ENCODE data around the gene GALNT15.
A peak's percentile ranks its signal among the peaks of the same experiment; 100 is the strongest.

Gene GALNT15

DNA sequence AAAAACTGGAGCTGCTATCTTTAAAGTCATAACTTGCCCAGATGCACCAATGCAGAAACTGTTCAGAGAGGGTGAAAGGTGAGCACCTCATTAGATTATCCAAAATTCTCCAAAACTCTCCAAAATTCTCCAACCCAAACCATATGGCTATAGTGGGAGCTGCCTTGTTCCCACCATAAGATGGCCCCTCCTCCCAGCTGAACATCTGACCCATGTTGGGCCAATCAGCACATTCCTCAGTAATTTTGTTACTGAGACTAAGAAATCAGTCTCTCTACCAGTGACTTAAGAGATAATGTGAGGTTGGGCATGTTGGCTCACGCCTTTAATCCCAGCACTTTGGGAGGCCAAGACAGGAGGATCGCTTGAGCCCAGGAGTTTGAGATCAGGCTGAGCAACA is 57.5 kb downstream of the GALNT15 start:
- DNase-seq (ENCODE audit: low read depth): no peak

DNA sequence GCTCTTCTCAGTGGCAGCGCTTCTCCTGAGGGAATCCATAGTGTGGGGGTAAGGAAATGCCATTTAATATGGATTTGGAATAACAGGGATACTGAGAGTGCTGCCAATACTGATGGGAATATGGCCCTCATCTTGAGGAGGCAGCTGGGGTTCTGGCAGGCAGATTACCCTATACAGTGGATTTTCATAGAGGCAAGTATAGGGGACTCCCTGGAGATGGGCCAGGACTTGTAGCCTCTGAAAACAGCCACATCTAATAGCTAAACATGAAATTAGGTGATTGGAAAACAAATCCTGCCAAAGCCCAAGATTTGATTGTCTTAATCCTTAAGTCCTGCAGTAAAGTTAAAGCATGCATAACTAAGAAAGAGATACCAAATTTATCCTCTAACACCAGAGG is 59.3 kb downstream of the GALNT15 start:
- no peak for DNase-seq (ENCODE audit: low read depth)

DNA sequence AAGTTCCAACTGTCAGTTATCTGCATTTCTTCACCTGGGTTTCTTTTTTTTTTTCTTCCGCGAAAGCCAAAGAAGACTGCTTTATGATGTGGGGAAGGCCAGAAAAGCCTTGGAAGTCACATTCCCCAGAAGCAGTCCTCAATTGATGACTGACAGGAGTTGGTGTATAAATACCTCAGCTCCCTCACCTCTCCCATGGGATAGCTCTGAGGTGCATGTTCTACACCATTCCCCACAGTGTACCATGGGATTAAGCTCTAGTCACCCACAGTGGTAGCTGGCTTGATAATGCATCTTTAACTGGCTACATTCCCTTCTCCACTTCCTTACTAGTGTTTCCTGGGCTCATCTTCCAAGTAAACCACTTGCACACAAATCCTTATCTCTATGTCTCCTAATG is 59.8 kb downstream of the GALNT15 start:
- DNase-seq (ENCODE audit: low read depth): no peak

DNA sequence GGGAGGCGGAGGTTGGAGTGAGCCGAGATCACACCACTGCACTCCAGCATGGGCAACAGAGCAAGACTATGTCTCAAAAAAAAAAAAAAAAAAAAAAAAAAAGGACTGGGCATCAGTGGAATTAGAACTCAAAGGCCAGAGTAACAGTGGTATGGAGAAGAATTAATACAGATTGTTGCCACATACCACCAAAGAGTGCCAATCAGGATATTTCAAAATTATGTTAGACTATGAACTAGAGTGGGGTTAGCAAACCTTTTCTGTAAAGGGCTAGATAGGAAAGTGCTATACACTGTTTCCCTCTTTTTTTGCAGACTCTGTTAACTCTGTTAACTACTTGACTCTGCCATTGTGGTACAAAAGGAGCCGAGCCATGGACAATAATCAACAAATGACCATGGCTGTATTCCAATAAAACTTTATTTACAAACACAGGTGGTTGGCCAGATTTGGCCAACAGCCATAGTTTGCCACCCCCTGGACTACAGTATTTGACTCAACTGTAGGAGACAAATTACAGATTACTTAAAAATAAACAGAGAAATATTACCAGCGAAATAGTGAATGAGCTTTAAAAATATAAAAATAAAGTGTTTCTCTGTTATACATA is 61.7 kb downstream of the GALNT15 start:
- DNase-seq (ENCODE audit: low read depth): no peak

DNA sequence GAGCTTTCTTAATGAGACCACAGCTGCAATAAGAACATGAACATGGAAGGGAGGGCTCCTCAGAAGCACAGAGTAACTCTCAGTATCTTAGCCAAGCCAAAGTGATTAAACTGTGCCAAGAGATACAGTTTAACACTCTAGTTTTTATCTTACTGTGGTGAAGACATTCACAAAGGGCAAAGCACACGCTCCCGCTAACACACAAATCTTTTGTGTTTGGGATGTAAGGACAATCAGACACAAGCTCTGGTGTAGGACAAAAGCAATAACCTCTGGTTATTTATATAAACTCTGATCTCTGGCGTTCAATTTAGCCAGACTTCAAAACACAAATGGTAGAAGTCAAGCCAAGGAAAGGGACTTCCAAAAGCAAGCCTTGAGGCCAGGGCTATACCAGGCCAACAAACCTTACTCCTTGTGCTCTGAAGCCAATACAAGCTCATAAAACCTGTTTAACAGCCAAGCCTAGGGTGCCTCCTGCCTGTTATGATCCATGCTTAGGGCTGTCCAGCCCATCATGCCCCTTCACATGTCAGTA is 62.4 kb downstream of the GALNT15 start:
- no peak for DNase-seq (ENCODE audit: low read depth)

DNA sequence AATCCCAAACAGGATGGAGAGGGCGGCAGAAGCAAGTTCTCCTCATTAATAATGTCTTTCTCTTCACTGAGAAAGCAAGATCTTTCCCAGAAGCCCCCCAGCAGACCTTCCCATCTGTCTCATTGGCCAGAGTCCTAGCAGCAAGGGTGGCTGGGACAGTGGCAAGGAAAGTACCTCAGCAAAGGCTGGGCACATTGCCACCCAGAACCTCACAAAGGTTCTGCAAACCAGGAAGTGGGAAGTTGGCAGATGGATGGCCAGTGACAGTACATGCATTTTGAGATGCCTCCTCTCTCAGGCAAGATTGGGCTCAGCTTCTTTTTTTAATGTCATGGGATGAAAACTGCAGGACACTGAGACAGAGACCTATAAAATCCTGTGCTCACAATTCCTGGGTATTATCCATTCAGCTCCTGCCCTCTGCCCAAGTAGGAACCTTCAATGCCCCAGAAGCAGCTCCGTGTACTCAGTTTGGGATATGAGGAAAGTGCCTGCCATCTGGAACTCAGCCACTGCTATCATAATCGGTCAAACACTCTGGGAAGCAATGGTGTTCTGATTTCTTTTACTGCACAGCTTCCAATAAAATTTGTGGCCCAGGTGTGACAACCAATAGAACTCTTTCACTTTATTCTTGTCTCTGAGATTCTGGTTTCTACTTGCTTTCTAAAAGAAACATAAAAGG is 64.7 kb downstream of the GALNT15 start:
- no peak for DNase-seq (ENCODE audit: low read depth)

DNA sequence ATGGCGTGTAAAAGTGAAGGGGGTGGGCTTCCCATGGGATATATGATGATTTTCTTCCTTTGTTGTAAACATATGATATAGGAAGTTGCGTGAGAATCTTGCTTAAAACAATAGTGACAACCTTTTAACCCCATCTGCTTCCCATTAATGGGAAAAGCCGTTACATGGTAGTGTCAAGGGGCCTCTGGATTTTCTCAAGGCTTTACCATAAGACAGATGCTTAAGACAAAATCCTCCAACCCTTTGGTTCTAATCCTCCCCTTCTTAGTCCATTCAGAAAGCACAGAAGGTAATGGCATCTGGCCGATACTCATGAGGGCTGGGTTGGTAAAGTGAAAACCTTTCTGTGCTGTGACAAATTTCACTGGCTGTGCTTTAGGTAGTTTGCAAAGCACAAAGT is 65.3 kb downstream of the GALNT15 start:
- DNase-seq (ENCODE audit: low read depth): no peak

DNA sequence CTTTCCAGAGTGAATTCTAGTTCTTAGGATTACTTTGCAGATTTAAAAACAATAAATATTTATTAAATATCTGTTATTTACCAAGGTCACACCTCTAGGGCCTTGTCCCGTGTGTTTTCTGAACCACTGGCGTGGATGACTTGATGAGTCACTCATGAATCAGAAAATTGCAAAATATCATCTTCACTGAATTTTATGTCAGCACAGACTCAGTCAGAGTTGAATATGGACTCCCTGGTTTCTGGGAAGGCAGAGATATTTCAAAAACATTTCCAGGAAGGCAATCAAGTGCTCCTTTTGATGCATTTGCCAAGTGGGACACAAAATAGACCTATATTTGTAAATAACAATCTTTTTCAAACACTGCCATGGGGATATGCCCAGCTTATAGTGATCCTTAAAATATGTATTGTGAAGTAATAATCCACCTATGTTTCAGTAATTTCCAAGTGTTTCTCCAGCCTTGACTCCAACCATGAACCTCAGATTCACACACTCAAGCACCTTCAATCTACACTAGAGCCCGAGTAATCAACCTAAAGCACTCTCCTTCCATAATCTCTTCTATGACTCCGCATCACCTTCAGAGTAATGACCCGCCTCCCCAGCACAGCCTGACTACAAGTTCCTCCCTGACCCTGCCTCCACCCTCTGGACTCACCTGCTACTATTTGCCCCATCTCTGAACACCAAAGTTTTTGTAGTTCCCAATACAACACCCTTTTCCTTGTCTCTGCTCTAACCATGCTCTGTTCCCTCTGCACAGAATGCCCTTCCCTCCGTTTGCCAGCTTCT is 65.9 kb downstream of the GALNT15 start:
- DNase-seq (ENCODE audit: low read depth): no peak

DNA sequence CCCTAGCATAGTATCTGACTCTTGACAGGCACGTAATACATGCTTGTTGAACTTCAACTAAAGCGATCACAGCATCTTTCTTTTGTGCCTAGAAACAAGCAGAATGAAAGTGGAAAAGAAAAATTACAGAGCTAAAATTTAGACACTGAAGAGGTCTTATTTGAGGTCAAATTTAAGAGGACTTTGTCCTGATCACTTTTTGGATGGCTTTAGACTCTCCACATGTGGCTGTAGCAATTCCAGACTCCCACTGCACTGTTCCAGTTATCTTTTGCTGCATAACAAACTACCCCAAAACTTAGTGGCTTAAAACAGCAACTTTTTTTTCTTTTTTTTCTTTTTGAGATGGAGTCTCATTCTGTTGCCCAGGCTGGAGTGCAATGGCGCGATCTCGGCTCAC is 66.7 kb downstream of the GALNT15 start:
- DNase-seq (ENCODE audit: low read depth): no peak

DNA sequence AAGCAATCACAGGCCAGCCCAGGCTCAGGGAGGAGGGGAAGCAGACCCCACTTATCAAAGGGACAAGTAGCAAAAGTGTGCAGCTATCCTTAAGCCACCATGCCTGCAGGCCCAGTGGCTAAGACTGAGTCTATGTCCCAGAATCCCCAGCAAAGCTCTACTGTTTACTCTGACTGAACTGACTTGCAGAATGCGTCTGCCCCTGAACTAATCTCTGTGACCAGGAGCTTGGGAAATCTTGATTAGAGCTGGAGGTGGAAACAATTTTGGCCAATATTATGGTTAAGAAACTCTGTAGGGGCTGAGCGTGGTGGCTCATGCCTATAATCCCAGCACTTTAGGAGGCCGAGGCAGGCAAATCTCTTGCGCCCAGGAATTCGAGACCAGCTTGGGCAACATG is 67.7 kb downstream of the GALNT15 start:
- no peak for DNase-seq (ENCODE audit: low read depth)

DNA sequence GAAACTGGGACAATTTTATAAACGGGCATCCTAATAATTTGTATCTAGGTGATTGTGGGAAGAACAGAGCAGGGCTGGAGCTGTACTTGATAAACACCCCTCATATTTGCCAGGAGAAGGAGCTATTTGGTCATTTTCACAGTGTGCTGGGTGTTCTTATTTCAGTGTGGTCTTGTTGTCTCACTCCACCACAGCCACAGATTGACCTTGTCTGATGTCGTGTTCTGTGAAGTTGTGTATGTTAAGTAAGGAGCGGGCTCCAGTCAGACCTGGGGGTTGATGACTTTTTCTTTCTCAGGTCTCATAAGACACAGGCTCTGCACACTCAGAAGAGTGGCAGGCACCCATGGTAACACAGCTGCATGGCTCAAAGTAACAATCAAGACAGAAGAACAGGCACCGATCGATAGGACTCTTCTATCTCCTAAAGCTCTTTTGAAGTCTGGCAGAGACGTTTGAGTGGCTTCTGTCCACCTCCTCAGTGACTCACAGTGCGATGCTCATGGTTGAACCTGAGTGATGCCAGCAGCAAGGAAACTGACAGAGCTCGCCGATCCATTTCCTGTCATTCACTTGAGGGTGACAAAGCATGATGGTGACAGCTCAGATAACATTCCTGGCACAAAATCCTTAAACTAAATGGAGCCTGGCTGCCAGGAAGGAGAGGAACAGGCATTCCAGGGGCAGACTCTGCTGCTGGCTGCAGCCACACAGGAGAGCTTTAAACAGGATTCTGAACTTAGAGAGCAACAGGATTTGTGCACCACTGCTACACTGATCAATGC is 69.4 kb downstream of the GALNT15 start:
- DNase-seq (ENCODE audit: low read depth): no peak

DNA sequence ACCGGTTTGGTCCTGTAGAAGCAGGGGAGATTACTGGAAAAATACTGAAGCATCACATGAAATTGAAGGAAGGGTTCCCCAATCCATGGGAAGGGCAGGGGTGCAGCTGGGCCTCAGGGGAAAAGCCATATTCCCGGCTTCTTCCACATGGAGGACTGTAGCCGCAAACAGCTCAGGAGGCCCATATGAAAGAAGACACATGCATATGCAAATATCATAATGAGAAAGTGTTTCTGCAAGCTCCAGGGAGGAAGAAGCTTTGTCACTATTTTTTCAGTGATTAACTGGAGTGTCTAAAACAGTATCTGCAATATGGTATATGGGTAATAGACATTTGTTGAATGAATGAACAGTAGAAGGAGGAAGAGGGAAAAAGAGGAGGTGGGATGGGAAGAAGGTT is 71.1 kb downstream of the GALNT15 start:
- no peak for DNase-seq (ENCODE audit: low read depth)

DNA sequence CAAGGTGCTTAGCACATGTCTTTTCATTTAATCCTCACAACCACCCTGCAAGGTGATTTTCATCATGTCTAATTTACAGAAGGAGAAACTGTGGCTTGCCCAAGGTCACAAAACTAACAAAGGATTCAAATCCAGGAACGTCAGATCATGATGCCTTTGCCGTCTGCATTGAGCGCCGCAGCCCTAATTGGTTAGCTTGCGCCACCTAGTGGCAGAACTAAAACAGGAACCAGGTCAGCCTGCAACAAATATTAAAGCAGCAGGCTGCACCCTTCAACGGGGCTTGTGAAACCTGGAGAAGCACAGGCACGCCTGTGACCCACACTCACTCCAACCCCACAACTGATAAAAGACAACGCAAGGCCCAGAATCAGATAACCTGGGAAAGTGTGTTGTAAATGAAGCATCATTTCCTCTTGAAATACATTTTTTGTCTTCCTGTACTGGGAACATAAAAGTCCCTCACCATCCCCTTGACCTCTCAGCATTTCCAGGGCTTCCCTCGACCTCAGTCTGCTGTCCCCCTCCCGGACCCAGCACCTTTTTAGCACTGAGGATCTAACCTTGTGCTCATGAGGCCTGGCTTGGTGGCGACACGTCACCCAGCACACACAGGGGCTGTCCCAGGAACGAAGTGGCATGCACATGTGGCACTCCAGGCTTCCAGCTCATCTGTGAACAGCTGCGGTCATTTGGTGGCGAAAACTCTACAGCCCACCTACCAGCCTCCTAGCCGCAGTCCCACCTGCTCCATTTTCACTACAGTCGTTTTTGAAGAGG is 73.0 kb downstream of the GALNT15 start:
- DNase-seq (ENCODE audit: low read depth): peak; percentile 52

DNA sequence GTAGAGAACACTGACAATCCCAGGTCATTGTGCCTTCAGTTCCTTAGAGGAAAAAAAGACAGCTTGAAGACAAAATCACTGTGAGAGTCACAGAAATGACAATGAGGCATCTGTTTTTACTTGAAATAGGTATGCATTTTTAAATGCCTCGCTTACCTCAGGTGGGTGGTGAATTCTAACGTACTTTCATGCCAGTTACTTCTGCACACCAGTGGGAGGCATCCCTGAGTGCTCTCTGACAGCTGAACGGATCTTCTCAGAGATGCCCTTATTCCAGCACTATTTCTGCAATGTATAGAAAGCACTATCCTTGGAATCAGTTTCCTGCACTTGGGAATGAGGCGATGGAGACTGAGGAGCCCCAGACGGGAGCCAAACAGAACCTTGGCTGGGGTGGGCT is 74.1 kb downstream of the GALNT15 start:
- DNase-seq (ENCODE audit: low read depth): no peak

DNA sequence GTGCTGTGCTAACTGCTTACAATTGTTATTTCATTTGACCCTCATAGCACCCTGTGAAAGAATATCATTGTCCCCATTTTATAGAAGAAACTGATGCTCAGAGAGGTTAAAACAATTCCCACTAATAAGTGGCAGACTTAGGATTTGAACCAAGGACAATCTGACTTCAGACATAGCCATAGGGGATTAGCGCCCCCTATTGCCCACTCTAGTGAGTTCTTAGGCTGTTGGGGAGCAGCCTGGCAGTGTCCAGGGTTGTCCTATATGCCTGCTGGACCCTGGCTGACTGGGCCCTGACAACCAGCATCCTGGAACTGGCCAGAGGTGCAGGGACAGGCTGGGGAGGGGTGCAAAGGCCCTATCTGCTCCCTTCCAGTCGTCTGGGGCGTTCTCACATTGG is 74.9 kb downstream of the GALNT15 start:
- DNase-seq (ENCODE audit: low read depth): no peak

DNA sequence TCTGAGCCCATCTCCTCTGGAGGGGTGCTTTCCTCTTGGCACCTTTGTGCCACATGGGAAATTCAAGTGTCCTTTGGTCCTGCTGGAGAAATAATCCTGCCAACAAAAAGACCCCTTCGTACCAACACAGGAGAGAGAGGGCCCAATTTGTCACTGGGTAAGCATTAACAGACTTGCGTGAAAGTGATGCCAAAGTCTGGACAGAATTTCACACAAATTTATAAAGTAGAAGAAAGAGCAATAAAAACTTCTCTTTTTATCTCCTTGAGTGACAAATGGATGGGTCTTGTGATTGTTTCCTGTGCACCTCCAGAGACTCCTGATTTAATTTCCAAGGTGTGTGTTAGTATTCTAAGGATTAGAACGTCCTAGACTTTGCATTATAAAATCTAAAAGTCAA is 75.4 kb downstream of the GALNT15 start:
- DNase-seq (ENCODE audit: low read depth): no peak

DNA sequence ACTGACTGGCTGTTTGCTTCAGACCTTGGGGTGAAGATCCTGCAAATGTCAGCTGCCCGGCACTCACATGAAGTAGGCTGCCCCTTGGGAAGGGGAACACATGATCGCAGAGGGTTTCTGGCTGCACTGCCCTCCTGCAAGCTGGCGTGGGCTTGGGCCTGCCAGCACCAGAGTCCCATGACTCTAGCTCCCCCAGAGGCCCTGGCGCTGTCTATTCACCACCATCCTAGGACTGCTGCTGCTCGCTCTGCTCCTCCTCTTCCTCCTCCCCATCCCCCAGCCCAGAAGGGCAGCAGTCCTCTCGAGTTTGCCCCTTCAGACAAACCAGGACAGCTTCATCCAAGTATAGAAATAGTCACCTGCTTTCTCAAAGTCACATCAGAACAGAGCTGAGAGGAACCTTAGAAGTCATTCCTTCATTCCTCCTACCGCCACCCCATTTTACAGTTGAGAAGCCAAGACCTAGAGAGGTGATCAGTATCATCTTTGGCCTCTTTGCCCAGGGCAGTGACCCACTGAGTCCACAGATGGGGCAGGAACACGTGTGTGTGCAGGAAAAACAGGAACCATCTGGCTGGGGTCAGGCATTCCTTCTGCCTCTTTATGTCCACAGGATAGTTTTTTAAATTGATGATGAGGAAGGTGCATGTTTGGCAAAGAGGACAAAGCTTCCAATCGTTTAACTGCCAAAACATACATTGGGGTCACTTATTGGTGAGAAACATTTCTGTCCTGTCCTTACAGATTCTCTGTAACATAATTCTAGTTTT is 77.0 kb downstream of the GALNT15 start:
- DNase-seq (ENCODE audit: low read depth): no peak

DNA sequence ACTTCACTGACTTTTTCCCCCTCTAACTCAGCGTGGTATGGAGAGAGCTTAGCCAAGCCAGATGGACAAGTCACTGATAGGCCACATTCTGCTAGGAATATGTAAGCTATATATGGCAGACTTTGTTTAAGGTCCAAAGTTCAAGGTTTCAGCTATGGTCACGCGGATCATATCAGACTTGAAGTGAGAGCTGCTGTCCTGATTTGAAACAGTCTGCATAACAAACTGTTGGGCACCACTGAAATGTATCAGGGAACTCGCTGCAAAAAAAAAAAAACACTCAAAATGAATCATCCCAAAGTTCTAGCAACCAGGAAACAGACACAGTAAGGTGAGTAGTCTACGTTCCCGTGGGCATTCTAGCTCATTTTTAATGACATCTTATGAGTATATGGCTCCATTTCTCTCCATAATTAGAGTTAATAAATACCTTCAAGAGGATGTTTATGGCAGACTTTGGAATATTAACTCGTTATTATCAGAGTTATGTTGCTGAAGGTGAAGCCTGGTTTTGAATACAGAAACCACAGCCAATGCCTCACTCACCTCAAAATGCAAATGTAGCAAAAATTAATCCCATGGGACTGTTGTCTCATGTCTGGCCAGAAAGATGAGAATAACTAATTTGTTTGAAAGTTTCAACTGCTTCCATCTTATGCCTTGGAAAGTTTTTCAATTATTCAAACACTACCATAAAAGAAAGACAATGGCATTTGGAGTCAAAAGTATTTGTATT is 77.9 kb downstream of the GALNT15 start:
- no peak for DNase-seq (ENCODE audit: low read depth)

DNA sequence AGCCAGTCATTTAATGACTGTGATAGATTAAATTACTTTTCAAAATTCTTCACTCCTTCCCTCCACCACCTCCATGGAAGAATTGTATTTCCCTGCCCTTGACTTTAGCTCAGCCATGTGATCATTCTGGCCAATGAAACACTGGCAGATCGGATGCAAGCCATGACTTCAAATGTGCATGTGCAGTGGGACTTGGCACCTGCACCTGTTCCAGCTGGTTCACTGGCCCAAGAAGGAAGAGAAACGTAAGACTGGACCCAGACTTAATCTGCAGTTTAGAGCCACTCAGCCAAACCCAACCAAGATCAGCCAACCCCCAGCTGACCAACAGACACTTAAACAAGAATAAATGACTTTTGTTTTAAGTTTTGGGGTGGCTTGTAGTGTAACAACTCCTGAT is 78.5 kb downstream of the GALNT15 start:
- no peak for DNase-seq (ENCODE audit: low read depth)

DNA sequence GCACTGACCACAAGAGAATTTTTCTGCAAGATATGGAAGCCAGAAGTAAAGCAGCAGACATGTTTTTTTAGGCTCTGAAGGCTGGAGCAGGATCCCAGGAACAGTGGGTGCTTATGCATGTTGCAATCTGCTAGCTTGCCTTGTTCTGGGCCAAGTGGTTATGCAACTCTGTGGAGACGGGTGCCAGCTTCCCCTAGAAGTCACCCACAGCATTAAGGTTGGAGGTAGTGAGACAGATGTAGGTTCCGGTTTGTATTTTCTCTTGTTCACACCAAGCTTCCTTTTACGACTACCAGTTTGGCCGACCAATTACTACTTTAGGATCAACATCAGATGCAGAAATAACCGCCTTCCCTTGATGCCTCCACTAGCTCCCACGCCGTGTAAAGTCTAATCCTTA is 79.1 kb downstream of the GALNT15 start:
- no peak for DNase-seq (ENCODE audit: low read depth)
